ENCODE data around the gene PLAC8. TPM values are rescaled to one million over a fixed set of nuclear protein-coding genes. Genes with fewer than 3 reads are reported as not detected.
A peak's percentile ranks its signal among the peaks of the same experiment; 100 is the strongest.

The PLAC8 gene
- total RNA-seq, 2 experiments from 2014 or later, result not detected

- peak overlapping the region; percentile 58 for H3K4me3 ChIP-seq (ENCODE audit: low read depth, low read length, poor library complexity, severe bottlenecking)
- ChIA-PET POLR2A (interaction anchor here (0.6 to 2.2 kb wide), 11 partner anchors 8 to 173 kb away, joined by 3 to 9 read pairs (median 4); no protein-coding TSS in a partner anchor), CTCF (ENCODE audit: unreplicated experiment) (interaction anchor here (0.7 to 1.3 kb wide), 3 partner anchors 14 to 174 kb away, joined by 4 to 7 read pairs (median 4); partner anchors contain the start of gene COQ2)
- H3K27ac ChIP-seq (ENCODE audit: low read depth, low read length, poor library complexity, severe bottlenecking), result peak overlapping the region; percentile 25
- TF ChIP-seq CTCF (conservative IDR thresholded peaks at IDR 0.05; ENCODE audit: low read length) (peak; percentile 91), EZH2phosphoT487 (IDR thresholded peaks at IDR 0.05; ENCODE audit: borderline replicate concordance, low read depth, low read length) (no peak)
- no peaks in the 10 kb centered on the region for H3K9me2 ChIP-seq (ENCODE audit: insufficient read depth, low read length)
- H3K9me3 ChIP-seq (ENCODE audit: low read length), result no peaks in the 10 kb centered on the region
- BruUV-seq (replicated peaks), result no TSS peak
- DNase-seq (ENCODE audit: low spot score), result peak; percentile 93
- no peaks in the 10 kb centered on the region for H3K79me2 ChIP-seq (ENCODE audit: insufficient read depth, low read depth, low read length)
- peak overlapping the region; percentile 84 for H2AFZ ChIP-seq (ENCODE audit: low read length)
- no peaks in the 10 kb centered on the region for H4K20me1 ChIP-seq (ENCODE audit: insufficient read depth, low read length)
- H3K4me2 ChIP-seq (ENCODE audit: low read length), result peak overlapping the region; percentile 55
- peaks cover 37% of the 10 kb centered on the region for H3K4me1 ChIP-seq (ENCODE audit: insufficient read depth, low read length, poor library complexity, severe bottlenecking)
- intact Hi-C loops (cut with micrococcal nuclease; ENCODE audit: unreplicated experiment), result loop anchor here (1.0 to 2.0 kb wide), 2 partner anchors 102 to 146 kb away; no protein-coding TSS in a partner anchor
- H3K36me3 ChIP-seq (ENCODE audit: insufficient read depth, low read length), result no peaks in the 10 kb centered on the region
Measured at GRCh38 chr4:83110223-83110945, 4.1 kb downstream of the PLAC8 start.

GRCh38 chr4:83109480-83110222, 4.9 kb downstream of the PLAC8 start:
- no peaks in the 10 kb centered on the region for H3K9me3 ChIP-seq (ENCODE audit: low read length)
- no peaks in the 10 kb centered on the region for H3K79me2 ChIP-seq (ENCODE audit: insufficient read depth, low read depth, low read length)
- H3K4me3 ChIP-seq (ENCODE audit: low read depth, low read length, poor library complexity, severe bottlenecking), result peak overlapping the region; percentile 58
- peak overlapping the region; percentile 55 for H3K4me2 ChIP-seq (ENCODE audit: low read length)
- ChIA-PET POLR2A (interaction anchor here (0.5 to 2.2 kb wide), 10 partner anchors 9 to 339 kb away, joined by 3 to 9 read pairs (median 4); no protein-coding TSS in a partner anchor), CTCF (ENCODE audit: unreplicated experiment) (interaction anchor here (0.7 to 1.3 kb wide), 3 partner anchors 14 to 175 kb away, joined by 4 to 7 read pairs (median 4); partner anchors contain the start of gene COQ2)
- TF ChIP-seq EZH2phosphoT487 (IDR thresholded peaks at IDR 0.05; ENCODE audit: borderline replicate concordance, low read depth, low read length) (no peak), CTCF (conservative IDR thresholded peaks at IDR 0.05; ENCODE audit: low read length) (no peak)
- intact Hi-C loops (cut with micrococcal nuclease; ENCODE audit: unreplicated experiment), result loop anchor here (1.0 to 2.0 kb wide), 2 partner anchors 103 to 147 kb away; no protein-coding TSS in a partner anchor
- no peaks in the 10 kb centered on the region for H3K36me3 ChIP-seq (ENCODE audit: insufficient read depth, low read length)
- no TSS peak for BruUV-seq (replicated peaks)
- peak overlapping the region; percentile 84 for H2AFZ ChIP-seq (ENCODE audit: low read length)
- H4K20me1 ChIP-seq (ENCODE audit: insufficient read depth, low read length), result no peaks in the 10 kb centered on the region
- H3K27ac ChIP-seq (ENCODE audit: low read depth, low read length, poor library complexity, severe bottlenecking), result no peak overlapping the region
- no peaks in the 10 kb centered on the region for H3K9me2 ChIP-seq (ENCODE audit: insufficient read depth, low read length)
- DNase-seq (ENCODE audit: low spot score), result peak; percentile 11
- peaks cover 37% of the 10 kb centered on the region for H3K4me1 ChIP-seq (ENCODE audit: insufficient read depth, low read length, poor library complexity, severe bottlenecking)

All from OCI-LY7 (cell line).